NCI-H2107 treated with DMSO at 0.1 percent for 48 hours (cell line): ENCODE data around the gene ZNF69.
A peak's percentile ranks its signal among the peaks of the same experiment; 100 is the strongest.
"Not testable (repeated sequence)": the region's sequence is repeated elsewhere in the genome, so short reads cannot be mapped to it uniquely, and the experiment has no call there.

ENCODE experiments used
- DNase-seq: peaks from one replicate; lab custom pipeline; 2025; ENCODE audit not compliant: unreplicated experiment; lab: John Stamatoyannopoulos, UW

The ZNF69 gene

GRCh38 chr19:11887611-11888531, at the start of gene ZNF69:
Gene ZNF69 (plus strand): TSS chr19:11887782. CDS start chr19:11887924, 142 bp downstream.
- no peak for DNase-seq

- no peak for DNase-seq
These were observed 43.9 kb upstream of the ZNF69 start for GRCh38 chr19:11843722-11844121.

- not testable (repeated sequence) for DNase-seq
These were observed 40.0 kb upstream of the ZNF69 start for GRCh38 chr19:11847615-11848014.

- DNase-seq = no peak
These were observed 39.4 kb upstream of the ZNF69 start for GRCh38 chr19:11848200-11848593.

- DNase-seq = peak; percentile 31
These were observed 38.8 kb upstream of the ZNF69 start, which contains the start of gene ZNF439 for GRCh38 chr19:11848594-11849469. Gene ZNF439 (plus strand): TSS chr19:11848726. CDS start chr19:11848868, 142 bp downstream.

GRCh38 chr19:11850289-11850688, 37.3 kb upstream of the ZNF69 start:
- DNase-seq = not testable (repeated sequence)

- DNase-seq = no peak
These were observed 34.2 kb upstream of the ZNF69 start for GRCh38 chr19:11853358-11853757.

GRCh38 chr19:11856596-11857250, 30.9 kb upstream of the ZNF69 start:
- DNase-seq = no peak

- DNase-seq = no peak
These were observed 26.9 kb upstream of the ZNF69 start for GRCh38 chr19:11860721-11861120.

- DNase-seq = no peak
These were observed 26.3 kb upstream of the ZNF69 start for GRCh38 chr19:11861301-11861700.

- not testable (repeated sequence) for DNase-seq
These were observed 19.8 kb upstream of the ZNF69 start for GRCh38 chr19:11867766-11868165.

- DNase-seq = no peak
These were observed 19.4 kb upstream of the ZNF69 start for GRCh38 chr19:11868188-11868587.

GRCh38 chr19:11872624-11873023, 15.0 kb upstream of the ZNF69 start:
- DNase-seq = no peak

- DNase-seq = no peak
These were observed 13.8 kb upstream of the ZNF69 start for GRCh38 chr19:11873762-11874161.

GRCh38 chr19:11879687-11880266, 7.8 kb upstream of the ZNF69 start:
- DNase-seq = not testable (repeated sequence)

- DNase-seq = no peak
These were observed 7.0 kb upstream of the ZNF69 start for GRCh38 chr19:11880598-11880997.

GRCh38 chr19:11881151-11881800, 6.3 kb upstream of the ZNF69 start:
- peak; percentile 2 for DNase-seq

GRCh38 chr19:11882606-11883005, 5.0 kb upstream of the ZNF69 start:
- no peak for DNase-seq

GRCh38 chr19:11887234-11887610, 360 bp upstream of the ZNF69 start:
- no peak for DNase-seq

- DNase-seq = not testable (repeated sequence)
These were observed 2.3 kb downstream of the ZNF69 start for GRCh38 chr19:11889901-11890300.
